Measurements from ENCODE around the gene PACSIN3. TPM values are rescaled to one million over a fixed set of nuclear protein-coding genes. Genes with fewer than 3 reads are reported as not detected.

PACSIN3 gene
- total and polyA plus RNA-seq, 2 of the 13 experiments (the other 11 are each of a cell fraction or from before 2014, with no cell fraction given): 47.9 to 93.3 TPM

GRCh38 chr11:47184711-47185304, 1.4 kb downstream of the PACSIN3 start (continued):
- TF ChIP-seq NPAS2 (CRISPR knock-in tag; IDR thresholded peaks at IDR 0.05; ENCODE audit: borderline replicate concordance) (no peak), ZNF432 (CRISPR knock-in tag; IDR thresholded peaks at IDR 0.05; ENCODE audit: borderline replicate concordance) (no peak), ZC3H4 (CRISPR knock-in tag; IDR thresholded peaks at IDR 0.05; ENCODE audit: borderline replicate concordance) (no peak), HBP1 (CRISPR knock-in tag; IDR thresholded peaks at IDR 0.05; ENCODE audit: low read depth) (peak; percentile 72; the same call in 1 of the 2 replicates), PHF21A (CRISPR knock-in tag; IDR thresholded peaks at IDR 0.05) (peak; percentile 84; the same call in 1 of the 2 replicates), AHR (CRISPR knock-in tag; IDR thresholded peaks at IDR 0.05) (no peak), ATF5 (CRISPR knock-in tag; IDR thresholded peaks at IDR 0.05; ENCODE audit: low read depth) (no peak), JDP2 (CRISPR knock-in tag; IDR thresholded peaks at IDR 0.05; ENCODE audit: borderline replicate concordance) (no peak), NONO (IDR thresholded peaks at IDR 0.05) (no peak), NONO (CRISPR knock-in tag; conservative IDR thresholded peaks at IDR 0.05) (peak; percentile 87), ZBTB39 (CRISPR knock-in tag; IDR thresholded peaks at IDR 0.05) (0 out of 2 replicates have a peak, but pooled peaks have one; percentile 54), ZSCAN25 (CRISPR knock-in tag; IDR thresholded peaks at IDR 0.05) (peak; percentile 82), ZNF788 (CRISPR knock-in tag; IDR thresholded peaks at IDR 0.05; ENCODE audit: borderline replicate concordance) (0 out of 2 replicates have a peak, but pooled peaks have one; percentile 39), KLF15 (CRISPR knock-in tag; IDR thresholded peaks at IDR 0.05; ENCODE audit: borderline replicate concordance) (0 out of 2 replicates have a peak, but pooled peaks have one; percentile 19), SOX6 (IDR thresholded peaks at IDR 0.05) (no peak), SOX6 (CRISPR knock-in tag; IDR thresholded peaks at IDR 0.05) (peak; percentile 70), HMGXB3 (CRISPR knock-in tag; IDR thresholded peaks at IDR 0.05; ENCODE audit: borderline replicate concordance) (no peak), ZNF333 (CRISPR knock-in tag; IDR thresholded peaks at IDR 0.05; ENCODE audit: borderline replicate concordance) (peak; percentile 35; the same call in 1 of the 2 replicates), ZNF747 (CRISPR knock-in tag; IDR thresholded peaks at IDR 0.05; ENCODE audit: borderline replicate concordance) (peak; percentile 15; the same call in 1 of the 2 replicates), ZKSCAN1 (IDR thresholded peaks at IDR 0.05; ENCODE audit: low read length) (peak; percentile 49; the same call in 1 of the 2 replicates), HNRNPH1 (optimal IDR thresholded peaks at IDR 0.05; ENCODE audit: low read depth, low read length) (no peak), ZNF883 (CRISPR knock-in tag; IDR thresholded peaks at IDR 0.05; ENCODE audit: not compliant biosample characterization) (peak; percentile 5)
